NCI-H1092 (cell line): ENCODE measurements around the gene CELF2.

ENCODE experiments used
- DNase-seq: peaks from one replicate; lab custom pipeline; 2025; lab: John Stamatoyannopoulos, UW

CELF2 gene

DNA sequence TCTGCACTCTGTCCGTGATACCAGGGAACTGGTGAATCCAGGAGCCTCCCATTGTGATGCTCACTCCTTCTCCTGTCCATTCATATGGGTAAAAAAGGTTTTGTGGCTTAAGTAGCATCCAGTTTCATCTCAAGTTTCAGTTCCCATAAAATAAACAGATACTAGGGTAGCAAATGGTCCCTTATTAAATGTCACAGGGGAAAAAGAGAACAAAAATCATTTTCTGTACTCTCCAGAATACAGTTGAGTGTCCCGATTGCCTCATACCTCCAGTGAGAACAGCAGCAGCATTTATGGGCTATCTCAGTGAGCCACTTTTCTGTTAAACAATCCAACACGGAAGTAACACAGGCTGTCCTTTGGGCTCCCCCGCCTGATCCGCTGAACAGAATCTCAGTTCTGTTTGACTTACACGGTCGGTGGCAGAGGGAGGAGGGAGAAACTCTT is 179.6 kb downstream of the CELF2 start:
- DNase-seq = no peak

GRCh38 chr10:11197878-11198277 is 180.2 kb downstream of the CELF2 start:
- no peak for DNase-seq

GRCh38 chr10:11201911-11202310 is 184.2 kb downstream of the CELF2 start:
- DNase-seq = no peak

GRCh38 chr10:11204351-11204942 is 186.8 kb downstream of the CELF2 start:
- no peak for DNase-seq

DNA sequence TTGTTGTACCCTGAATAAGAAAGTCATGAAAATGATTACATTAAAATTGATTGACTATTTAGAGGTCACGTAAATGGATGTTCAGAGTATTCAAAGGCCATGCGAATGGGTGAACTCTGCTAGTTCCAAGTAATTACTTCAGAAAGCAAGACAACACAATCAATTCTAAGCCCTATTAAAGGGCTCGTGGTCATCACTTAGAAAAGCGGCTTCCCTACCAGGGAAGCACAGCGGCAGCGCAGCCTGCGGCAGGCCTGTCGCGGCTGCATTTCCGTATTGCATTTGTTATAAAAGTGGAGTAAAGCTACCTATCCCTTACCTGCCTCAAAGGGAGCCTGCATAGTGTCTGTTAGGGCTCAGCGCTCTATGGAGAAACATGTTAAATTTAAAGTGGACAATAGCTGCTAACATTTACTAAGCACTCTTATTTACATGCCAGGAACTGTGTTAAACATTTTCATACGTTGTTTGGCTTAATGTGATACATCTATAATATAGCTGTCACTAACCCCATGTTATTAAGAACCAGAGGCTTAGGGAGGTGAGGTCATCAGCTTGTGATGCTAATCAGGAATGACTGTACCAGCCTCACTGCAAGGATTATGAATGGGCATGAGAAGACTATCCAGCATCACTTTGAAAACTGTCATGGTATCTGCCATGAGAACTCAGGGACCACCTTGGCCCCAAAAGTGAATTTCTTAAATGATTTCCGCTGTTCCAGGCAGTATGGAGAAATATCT is 187.5 kb downstream of the CELF2 start:
- no peak for DNase-seq

GRCh38 chr10:11206676-11207559 is 189.2 kb downstream of the CELF2 start:
- DNase-seq = no peak

DNA sequence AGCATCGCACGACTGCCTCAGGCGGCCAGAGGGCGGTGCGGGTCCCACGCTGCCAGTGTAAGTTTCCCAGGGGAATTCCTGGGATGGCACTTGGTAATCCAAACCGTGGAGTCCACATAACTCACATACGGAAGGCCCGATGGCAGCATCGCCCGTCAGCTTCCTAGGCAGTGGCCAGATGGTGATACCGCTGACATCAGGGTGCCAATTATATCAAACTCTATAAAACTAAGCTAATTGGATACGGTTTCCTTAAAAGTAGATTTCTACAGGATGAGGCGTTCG is 189.8 kb downstream of the CELF2 start:
- no peak for DNase-seq

- DNase-seq = no peak
These were observed 190.6 kb downstream of the CELF2 start for GRCh38 chr10:11208243-11208642.

GRCh38 chr10:11208908-11209829 is 191.5 kb downstream of the CELF2 start:
- DNase-seq = no peak

GRCh38 chr10:11209830-11210181 is 192.1 kb downstream of the CELF2 start:
- DNase-seq = no peak

DNA sequence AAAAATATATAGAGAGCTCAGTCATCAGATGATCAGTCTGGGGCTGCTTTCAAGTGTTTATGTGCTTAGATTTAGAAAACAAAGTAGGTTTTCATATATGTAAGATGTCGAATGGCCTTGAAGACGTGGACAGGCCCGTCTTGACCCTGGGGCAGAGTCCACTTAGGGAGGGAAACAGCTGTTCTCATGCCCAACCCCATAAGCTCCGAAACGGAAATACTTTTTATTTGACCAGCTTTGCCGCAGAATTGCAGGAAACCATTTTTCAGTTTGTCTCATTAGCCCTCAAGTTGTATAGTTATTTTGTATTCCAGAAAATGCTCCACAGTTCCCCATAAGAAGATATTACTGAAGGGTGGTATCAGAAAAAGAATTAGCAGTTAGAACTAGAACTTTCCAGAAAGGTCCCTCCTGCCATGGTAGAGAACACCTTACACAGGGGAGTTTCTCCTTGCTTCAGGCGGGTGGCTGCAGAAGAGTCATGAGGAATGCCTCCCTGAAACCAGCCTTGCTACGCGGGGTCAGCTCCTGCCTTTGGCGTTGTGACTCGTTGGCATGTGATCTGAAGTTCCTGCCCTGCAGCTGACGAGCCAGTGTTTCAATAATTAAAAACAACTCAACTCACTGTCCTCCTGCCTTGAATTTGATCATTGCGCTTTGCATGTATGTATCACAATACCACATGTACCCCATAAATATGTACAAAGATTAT is 192.7 kb downstream of the CELF2 start:
- DNase-seq = no peak

- DNase-seq = no peak
These were observed 194.8 kb downstream of the CELF2 start for GRCh38 chr10:11212288-11213085.

DNA sequence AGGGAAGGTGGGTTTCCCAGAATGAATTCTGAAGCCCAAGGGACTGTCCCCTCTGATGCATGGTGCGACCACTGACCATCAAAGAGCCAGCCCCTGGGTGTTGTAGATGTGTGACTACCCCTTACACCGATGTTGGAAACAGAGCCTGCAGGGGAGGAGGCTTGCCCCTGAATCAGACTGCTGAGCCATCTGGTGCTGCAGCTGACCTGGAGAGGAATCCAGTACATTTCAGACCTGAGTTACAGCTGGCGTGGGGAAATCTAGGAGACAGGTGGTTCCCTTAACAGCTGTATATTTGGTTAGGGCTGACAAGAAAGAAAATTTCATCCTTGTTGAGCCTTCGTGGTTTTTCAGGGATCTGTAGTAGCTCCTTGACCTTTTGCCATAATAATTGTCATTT is 195.5 kb downstream of the CELF2 start:
- DNase-seq = no peak

DNA sequence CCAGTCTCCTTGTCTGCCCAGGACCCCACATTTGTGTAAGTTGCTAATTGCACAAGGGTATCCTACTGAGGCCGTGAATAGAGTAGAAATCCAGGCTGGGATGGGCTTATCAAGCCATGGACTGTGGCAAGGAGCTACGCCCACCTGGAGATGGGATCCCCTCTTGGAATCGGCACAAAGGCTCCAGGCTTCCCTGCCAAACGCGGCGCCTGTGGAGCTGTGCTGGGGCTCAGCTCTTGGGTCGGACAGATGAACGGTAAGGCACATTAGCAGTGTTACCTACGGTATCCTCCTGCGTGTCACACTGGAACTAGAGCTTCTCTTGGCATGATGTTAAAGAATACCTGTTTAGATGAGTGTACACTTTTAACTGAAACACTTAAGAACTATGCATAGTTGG is 196.7 kb downstream of the CELF2 start:
- DNase-seq = no peak

- DNase-seq = no peak
These were observed 197.8 kb downstream of the CELF2 start for GRCh38 chr10:11215471-11215870.

DNA sequence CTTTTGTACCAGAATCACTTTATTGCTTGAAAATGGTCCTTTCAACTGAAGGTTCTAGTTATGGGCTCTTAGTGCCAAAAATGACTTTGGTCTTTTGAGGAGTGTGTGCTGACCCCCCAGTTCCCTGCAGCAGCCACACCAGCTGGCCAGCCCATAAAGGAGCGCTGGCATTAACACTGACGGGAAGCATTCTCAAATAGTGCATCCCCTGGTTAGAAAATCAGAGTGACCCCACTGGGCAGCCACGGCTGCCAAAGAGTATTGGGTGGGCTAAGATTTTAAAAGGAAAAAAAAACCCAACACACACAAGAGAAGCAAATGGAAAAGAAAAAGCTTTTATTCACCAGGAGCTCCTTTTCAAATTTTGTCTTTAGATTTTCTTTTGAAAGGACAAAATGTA is 199.8 kb downstream of the CELF2 start:
- DNase-seq = no peak

GRCh38 chr10:11218395-11218794 is 200.7 kb downstream of the CELF2 start:
- DNase-seq = no peak

GRCh38 chr10:11219431-11219830 is 201.8 kb downstream of the CELF2 start:
- no peak for DNase-seq

DNA sequence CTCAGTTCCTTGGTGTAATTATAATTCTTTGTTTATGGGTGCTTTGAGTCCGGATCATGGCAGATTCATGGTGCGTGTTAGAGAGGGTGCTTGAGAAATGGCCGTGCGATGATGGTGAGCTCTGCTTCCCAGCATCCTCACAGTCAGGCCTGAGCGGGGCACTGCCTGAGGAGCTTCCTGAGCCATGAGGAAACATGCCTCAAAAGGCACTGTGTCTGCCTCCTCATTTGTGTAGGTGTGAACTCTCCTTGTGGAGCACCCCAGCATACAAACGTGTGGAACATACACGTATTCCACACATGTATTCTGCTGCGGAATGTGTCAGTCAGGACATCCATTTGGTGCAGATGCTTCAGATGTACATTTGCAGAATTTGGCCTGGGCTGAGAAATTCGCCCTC is 205.4 kb downstream of the CELF2 start:
- no peak for DNase-seq

DNA sequence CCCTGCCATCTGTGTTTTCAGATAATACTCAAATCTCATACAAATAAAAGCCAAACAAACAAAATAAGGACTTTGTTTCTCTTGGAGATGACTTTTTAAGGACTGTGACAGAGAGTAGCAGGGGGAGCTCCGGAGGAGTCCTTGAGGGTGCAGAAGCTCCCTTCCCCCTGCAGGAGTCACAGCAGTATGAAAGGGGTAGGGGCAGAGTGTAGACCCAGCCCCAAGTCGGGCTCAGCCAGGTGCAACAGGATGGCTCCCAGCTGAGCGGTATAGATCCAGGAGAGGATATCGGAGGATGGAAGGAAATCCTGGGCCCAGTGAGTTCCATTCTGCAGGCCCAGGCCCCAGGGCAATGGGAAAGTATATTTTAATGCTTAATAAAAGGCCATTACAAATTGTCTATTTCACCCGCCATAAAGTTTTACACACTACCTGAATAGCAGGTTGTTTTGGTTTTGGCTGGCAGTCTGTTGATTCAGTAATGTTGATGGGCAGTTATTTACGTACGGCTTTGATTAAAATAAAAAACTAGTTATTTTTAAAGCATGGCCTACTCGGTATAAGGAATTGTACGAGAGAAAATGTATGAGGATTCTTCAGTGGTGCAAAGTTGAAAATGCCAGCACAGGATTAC is 206.0 kb downstream of the CELF2 start:
- no peak for DNase-seq
